Cardiac muscle cell (in vitro differentiated cells and primary cell): ENCODE data around the gene CSN3. TPM values are rescaled to one million over a fixed set of nuclear protein-coding genes. Genes with fewer than 3 reads are reported as not detected.

Source experiments
- polyA plus RNA-seq: library from polyadenylated mRNA; unstranded; fragments of >200 nt; fragmentation: Nextera tagmentation; extraction: Ambion mirVana; gene quantifications from 2 replicates; pipeline ENCODE4 v1.2.1, GENCODE V29; 2016
- total RNA-seq: library from RNA; depleted of rRNA; stranded (reverse); fragments of >200 nt; gene quantifications from 2 replicates; pipeline ENCODE4 v1.2.3, GENCODE V29; 2016

Gene CSN3
- total and polyA plus RNA-seq, 2 experiments from 2014 or later, result not detected

Other genes starting within 250 kb of the CSN3 start
- gene STATH, start 246.6 kb upstream of the CSN3 start, total RNA-seq, result not detected in 2 replicates
- gene STATH, start 246.6 kb upstream of the CSN3 start, polyA plus RNA-seq, result 1.9 TPM in 1 of 2 replicates, not detected in the other
- not detected in 2 replicates for gene HTN3, start 214.1 kb upstream of the CSN3 start, total RNA-seq
- not detected in 2 replicates for gene HTN3, start 214.1 kb upstream of the CSN3 start, polyA plus RNA-seq
- gene HTN1, start 192.2 kb upstream of the CSN3 start, total RNA-seq, result not detected in 2 replicates
- gene HTN1, start 192.2 kb upstream of the CSN3 start, polyA plus RNA-seq, result not detected in 2 replicates
- gene PRR27, start 88.4 kb upstream of the CSN3 start, total RNA-seq, result not detected in 2 replicates
- not detected in 2 replicates for gene PRR27, start 88.4 kb upstream of the CSN3 start, polyA plus RNA-seq
- gene ODAM, start 46.9 kb upstream of the CSN3 start, total RNA-seq, result 21.1 and 24.6 TPM in 2 replicates
- 56.4 and 64.5 TPM in 2 replicates for gene ODAM, start 46.9 kb upstream of the CSN3 start, polyA plus RNA-seq
- not detected in 2 replicates for gene FDCSP, start 16.5 kb upstream of the CSN3 start, total RNA-seq
- not detected in 2 replicates for gene FDCSP, start 16.5 kb upstream of the CSN3 start, polyA plus RNA-seq
- not detected in 2 replicates for gene CABS1, start 92.4 kb downstream of the CSN3 start, total RNA-seq
- 0.55 TPM in 1 of 2 replicates, not detected in the other for gene CABS1, start 92.4 kb downstream of the CSN3 start, polyA plus RNA-seq
- gene SMR3A, start 118.2 kb downstream of the CSN3 start, total RNA-seq, result not detected in 2 replicates
- not detected in 2 replicates for gene SMR3A, start 118.2 kb downstream of the CSN3 start, polyA plus RNA-seq
- gene SMR3B, start 140.5 kb downstream of the CSN3 start, total RNA-seq, result not detected in 2 replicates
- gene SMR3B, start 140.5 kb downstream of the CSN3 start, polyA plus RNA-seq, result not detected in 2 replicates
- gene OPRPN, start 155.3 kb downstream of the CSN3 start, total RNA-seq, result not detected in 2 replicates
- gene OPRPN, start 155.3 kb downstream of the CSN3 start, polyA plus RNA-seq, result not detected in 2 replicates
- gene MUC7, start 229.6 kb downstream of the CSN3 start, total RNA-seq, result not detected in 2 replicates
- gene MUC7, start 229.6 kb downstream of the CSN3 start, polyA plus RNA-seq, result not detected in 2 replicates